DOHH2 (cell line): Measurements from ENCODE around the gene TUNAR.

Experiments
- H3F3A ChIP-seq: fragments of 200-600 bp; sonication (generic), shearing (Covaris generic); 2 replicates; pipeline ENCODE4 v1.6.0; 2016; ENCODE audit warnings: antibody characterized with exemption, mild to moderate bottlenecking; ENCODE audit not compliant: control insufficient read depth, insufficient read depth
- H3K27ac ChIP-seq: fragments of 200-600 bp; sonication (generic); 2 replicates; pipeline ENCODE4 v1.5.1; 2014; ENCODE audit warnings: low read depth, mild to moderate bottlenecking, low read length, moderate library complexity
- H3K27me3 ChIP-seq: fragments of 200-600 bp; sonication (generic); 2 replicates; pipeline ENCODE4 v1.6.1; 2014; ENCODE audit warnings: mild to moderate bottlenecking, low read length, mixed read lengths; ENCODE audit not compliant: control insufficient read depth
- H3K36me3 ChIP-seq: fragments of 200-600 bp; sonication (generic); 2 replicates; pipeline ENCODE4 v1.6.1; 2014; ENCODE audit warnings: mild to moderate bottlenecking, low read length, moderate library complexity, mixed read lengths; ENCODE audit not compliant: control insufficient read depth
- H3K4me1 ChIP-seq: fragments of 200-600 bp; sonication (generic); 2 replicates; pipeline ENCODE4 v1.6.1; 2014; ENCODE audit warnings: mild to moderate bottlenecking, low read length, mixed read lengths; ENCODE audit not compliant: control insufficient read depth
- H3K4me2 ChIP-seq: fragments of 200-600 bp; sonication (generic); 2 replicates; pipeline ENCODE4 v1.6.0; 2014; ENCODE audit warnings: mild to moderate bottlenecking, low read length, moderate library complexity
- H3K4me3 ChIP-seq: fragments of 200-600 bp; sonication (generic); 2 replicates; pipeline ENCODE4 v1.5.1; 2014; ENCODE audit warnings: mild to moderate bottlenecking, low read length, mixed read lengths
- H3K79me2 ChIP-seq: fragments of 200-600 bp; sonication (generic); 2 replicates; pipeline ENCODE4 v1.6.1; 2014; ENCODE audit warnings: mild to moderate bottlenecking, low read length, mixed read lengths; ENCODE audit not compliant: control insufficient read depth
- H3K9me2 ChIP-seq: fragments of 200-600 bp; sonication (generic); replicated peaks from 2 replicates; pipeline ENCODE4 v1.6.1; 2014; ENCODE audit warnings: mild to moderate bottlenecking, low read length, mixed read lengths; ENCODE audit not compliant: control insufficient read depth
- H3K9me3 ChIP-seq: fragments of 200-600 bp; sonication (generic); 2 replicates; pipeline ENCODE4 v1.6.1; 2014; ENCODE audit warnings: antibody characterized with exemption, low read length, mixed read lengths; ENCODE audit not compliant: control insufficient read depth, insufficient read depth
- H4K20me1 ChIP-seq: fragments of 200-600 bp; sonication (generic); 2 replicates; pipeline ENCODE4 v1.6.0; 2014; ENCODE audit warnings: low read depth, mild to moderate bottlenecking, antibody characterized with exemption, low read length, moderate library complexity; ENCODE audit not compliant: control insufficient read depth, insufficient read depth
- EZH2phosphoT487 ChIP-seq: fragments of 200-600 bp; sonication (generic); IDR thresholded peaks from 2 replicates; pipeline ENCODE4 v1.6.1; 2017; ENCODE audit warnings: borderline replicate concordance, mild to moderate bottlenecking, antibody characterized with exemption, low read length, moderate library complexity, mixed read lengths
- TF ChIP-seq, protein P1 (sequence below): fragments of 200-600 bp; sonication (generic); IDR thresholded peaks from one replicate; pipeline ENCODE4 v1.5.1; 2014; ENCODE audit warnings: antibody characterized with exemption, mild to moderate bottlenecking, low read depth, low read length; ENCODE audit not compliant: poor library complexity, severe bottlenecking

The TUNAR gene

DNA sequence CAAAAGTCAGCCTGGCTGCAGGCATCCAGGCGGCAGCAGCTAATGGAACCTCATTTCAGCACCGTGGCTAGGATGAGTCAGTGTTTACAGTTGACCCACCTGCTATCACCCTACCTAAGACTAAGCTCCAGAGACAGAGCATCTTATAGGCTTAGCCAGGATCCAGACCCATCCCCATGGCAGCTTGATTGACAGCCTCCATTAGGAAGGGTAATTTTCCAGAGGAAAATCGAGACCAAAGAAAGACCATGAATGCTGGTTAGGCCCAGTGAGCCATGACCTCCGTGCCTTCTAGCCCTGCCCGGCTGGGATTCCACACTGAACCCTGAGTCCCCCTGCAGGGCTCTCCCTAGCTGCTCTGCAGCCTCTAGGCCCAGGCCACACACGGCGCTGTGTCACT is 38.7 kb downstream of the TUNAR start:
- Histone ChIP-seq H3K36me3 (no peaks in the 10 kb centered on the region), H3K4me2 (no peak overlapping the region), H3K9me3 (no peaks in the 10 kb centered on the region), H3K4me3 (no peak overlapping the region), H4K20me1 (no peaks in the 10 kb centered on the region), H3K9me2 (no peaks in the 10 kb centered on the region), H3K27ac (no peak overlapping the region), H3F3A (no peaks in the 10 kb centered on the region), H3K27me3 (peaks cover 7% of the 10 kb centered on the region; the same call in 1 of the 2 replicates), H3K4me1 (no peaks in the 10 kb centered on the region), H3K79me2 (no peaks in the 10 kb centered on the region)
- TF ChIP-seq EZH2phosphoT487, result no peak
- TF ChIP-seq, protein P1, sequence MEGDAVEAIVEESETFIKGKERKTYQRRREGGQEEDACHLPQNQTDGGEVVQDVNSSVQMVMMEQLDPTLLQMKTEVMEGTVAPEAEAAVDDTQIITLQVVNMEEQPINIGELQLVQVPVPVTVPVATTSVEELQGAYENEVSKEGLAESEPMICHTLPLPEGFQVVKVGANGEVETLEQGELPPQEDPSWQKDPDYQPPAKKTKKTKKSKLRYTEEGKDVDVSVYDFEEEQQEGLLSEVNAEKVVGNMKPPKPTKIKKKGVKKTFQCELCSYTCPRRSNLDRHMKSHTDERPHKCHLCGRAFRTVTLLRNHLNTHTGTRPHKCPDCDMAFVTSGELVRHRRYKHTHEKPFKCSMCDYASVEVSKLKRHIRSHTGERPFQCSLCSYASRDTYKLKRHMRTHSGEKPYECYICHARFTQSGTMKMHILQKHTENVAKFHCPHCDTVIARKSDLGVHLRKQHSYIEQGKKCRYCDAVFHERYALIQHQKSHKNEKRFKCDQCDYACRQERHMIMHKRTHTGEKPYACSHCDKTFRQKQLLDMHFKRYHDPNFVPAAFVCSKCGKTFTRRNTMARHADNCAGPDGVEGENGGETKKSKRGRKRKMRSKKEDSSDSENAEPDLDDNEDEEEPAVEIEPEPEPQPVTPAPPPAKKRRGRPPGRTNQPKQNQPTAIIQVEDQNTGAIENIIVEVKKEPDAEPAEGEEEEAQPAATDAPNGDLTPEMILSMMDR, result no peak

DNA sequence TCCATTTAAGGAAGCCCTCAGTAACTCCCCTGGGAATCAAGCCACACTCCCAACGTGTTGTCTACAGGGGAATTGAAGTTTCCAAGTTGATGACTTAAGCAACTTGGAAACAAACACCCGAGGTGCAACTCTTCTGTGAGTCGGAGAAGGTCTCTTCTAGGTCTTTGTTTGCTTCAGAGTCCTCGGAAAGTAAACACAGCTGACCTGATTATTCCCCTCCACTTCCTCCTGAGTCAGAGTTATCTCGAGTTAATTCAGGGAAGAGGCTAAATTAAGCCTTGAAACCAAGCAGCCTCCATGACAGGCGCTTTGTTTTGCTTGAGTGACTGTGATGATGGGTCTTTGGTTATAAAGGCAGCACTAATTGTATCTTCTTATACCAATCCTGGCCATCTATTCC is 41.8 kb downstream of the TUNAR start:
- H3K4me3 ChIP-seq, result no peak overlapping the region
- H3K4me1 ChIP-seq, result no peaks in the 10 kb centered on the region
- H3F3A ChIP-seq, result no peaks in the 10 kb centered on the region
- H3K9me2 ChIP-seq, result no peaks in the 10 kb centered on the region
- H3K27ac ChIP-seq, result no peak overlapping the region
- TF ChIP-seq EZH2phosphoT487, result no peak
- TF ChIP-seq, protein P1, result no peak
- no peaks in the 10 kb centered on the region for H4K20me1 ChIP-seq
- H3K36me3 ChIP-seq, result no peaks in the 10 kb centered on the region
- no peaks in the 10 kb centered on the region for H3K79me2 ChIP-seq
- H3K4me2 ChIP-seq, result no peak overlapping the region
- no peaks in the 10 kb centered on the region for H3K9me3 ChIP-seq
- peaks cover 7% of the 10 kb centered on the region; the same call in 1 of the 2 replicates for H3K27me3 ChIP-seq

DNA sequence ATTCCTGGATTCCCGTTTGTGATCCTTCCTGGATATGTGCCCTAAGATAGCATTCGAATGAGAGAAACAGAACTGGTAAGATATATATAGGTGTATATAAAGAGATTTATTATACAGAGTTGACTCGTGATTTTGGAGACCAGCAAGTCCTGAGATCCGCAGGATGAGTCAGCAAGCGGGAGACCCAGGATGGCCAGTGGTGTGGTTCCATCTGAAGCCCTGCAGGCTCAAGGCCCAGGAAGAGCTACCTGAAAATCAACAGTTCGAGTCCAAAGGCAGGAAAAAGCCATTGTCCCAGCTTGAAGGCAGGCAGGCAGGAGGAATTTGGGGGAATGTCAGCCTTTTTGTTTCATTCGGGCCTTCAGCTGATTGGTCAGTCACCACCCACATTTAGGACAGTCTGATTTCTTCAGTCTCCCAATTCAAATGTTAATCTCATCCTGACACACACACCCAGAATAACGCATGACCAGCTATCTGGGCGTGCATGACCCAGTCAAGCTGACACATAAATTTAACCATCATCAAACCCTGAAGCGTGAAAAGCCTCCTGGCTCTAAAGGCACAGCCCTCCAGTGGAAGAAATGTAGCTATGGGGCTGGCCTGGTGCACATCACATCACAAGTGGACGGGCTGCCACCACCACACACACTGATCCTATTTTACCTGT is 44.3 kb downstream of the TUNAR start:
- Histone ChIP-seq H3F3A (no peaks in the 10 kb centered on the region), H3K9me3 (no peaks in the 10 kb centered on the region), H3K9me2 (no peaks in the 10 kb centered on the region), H4K20me1 (no peaks in the 10 kb centered on the region), H3K4me1 (no peaks in the 10 kb centered on the region), H3K27ac (no peak overlapping the region), H3K79me2 (no peaks in the 10 kb centered on the region), H3K4me3 (no peak overlapping the region), H3K4me2 (no peak overlapping the region), H3K27me3 (peaks cover 7% of the 10 kb centered on the region; the same call in 1 of the 2 replicates), H3K36me3 (no peaks in the 10 kb centered on the region)
- TF ChIP-seq, protein P1, result no peak
- no peak for TF ChIP-seq EZH2phosphoT487
